ENCODE data around the gene FCSK. TPM values are rescaled to one million over a fixed set of nuclear protein-coding genes. Genes with fewer than 3 reads are reported as not detected.

Gene FCSK
- total and polyA plus RNA-seq, 2 of the 13 experiments (the other 11 are each of a cell fraction or from before 2014, with no cell fraction given): 9.1 to 19.2 TPM

DNA sequence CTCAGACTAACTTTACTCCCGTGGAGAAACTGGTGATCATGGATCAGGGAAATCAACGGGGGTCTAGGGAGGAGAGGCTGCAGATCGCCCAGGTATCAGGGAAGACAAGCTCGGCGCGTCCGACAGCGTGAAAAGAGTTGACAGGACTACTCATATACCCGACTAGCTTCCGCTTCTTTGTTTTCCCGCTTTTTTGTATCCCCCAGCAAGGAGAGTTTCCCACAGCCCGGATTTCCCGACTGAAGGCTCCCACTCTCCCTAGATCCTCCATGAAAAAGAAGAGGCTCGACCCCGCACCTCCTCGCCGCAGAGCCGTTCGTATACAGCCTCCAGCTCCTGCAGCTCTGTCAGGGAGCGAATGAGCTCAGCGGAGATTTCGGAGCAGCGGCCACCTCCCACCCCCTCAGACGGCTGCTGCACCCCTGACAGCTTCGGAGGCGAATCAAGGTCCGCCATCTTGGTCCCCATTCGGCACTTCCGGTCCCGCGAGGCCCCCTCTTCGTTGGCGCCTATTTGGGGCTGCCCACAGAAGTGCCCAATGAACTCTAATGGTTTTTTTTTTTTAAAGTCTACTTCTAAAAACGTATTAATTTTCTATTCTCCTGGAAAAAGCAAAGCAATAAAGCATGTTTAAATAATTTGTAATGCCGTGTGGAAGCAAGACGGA lies 68.8 kb downstream of the FCSK start, which contains the start of gene COG4 (continued):
- TF ChIP-seq, protein P1, sequence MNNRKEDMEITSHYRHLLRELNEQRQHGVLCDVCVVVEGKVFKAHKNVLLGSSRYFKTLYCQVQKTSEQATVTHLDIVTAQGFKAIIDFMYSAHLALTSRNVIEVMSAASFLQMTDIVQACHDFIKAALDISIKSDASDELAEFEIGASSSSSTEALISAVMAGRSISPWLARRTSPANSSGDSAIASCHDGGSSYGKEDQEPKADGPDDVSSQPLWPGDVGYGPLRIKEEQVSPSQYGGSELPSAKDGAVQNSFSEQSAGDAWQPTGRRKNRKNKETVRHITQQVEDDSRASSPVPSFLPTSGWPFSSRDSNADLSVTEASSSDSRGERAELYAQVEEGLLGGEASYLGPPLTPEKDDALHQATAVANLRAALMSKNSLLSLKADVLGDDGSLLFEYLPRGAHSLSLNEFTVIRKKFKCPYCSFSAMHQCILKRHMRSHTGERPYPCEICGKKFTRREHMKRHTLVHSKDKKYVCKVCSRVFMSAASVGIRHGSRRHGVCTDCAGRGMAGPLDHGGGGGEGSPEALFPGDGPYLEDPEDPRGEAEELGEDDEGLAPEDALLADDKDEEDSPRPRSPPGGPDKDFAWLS (CRISPR knock-in tag; IDR thresholded peaks at IDR 0.05; ENCODE audit: borderline replicate concordance): no peak
- TF ChIP-seq ZNF567 (CRISPR knock-in tag; IDR thresholded peaks at IDR 0.05; ENCODE audit: borderline replicate concordance): no peak
- TF ChIP-seq ELF3 (CRISPR knock-in tag; IDR thresholded peaks at IDR 0.05): no peak; the same call in 1 of the 2 replicates
- TF ChIP-seq SCMH1 (CRISPR knock-in tag; IDR thresholded peaks at IDR 0.05; ENCODE audit: borderline replicate concordance): no peak
- no peak for TF ChIP-seq ZSCAN22 (CRISPR knock-in tag; IDR thresholded peaks at IDR 0.05)
- TF ChIP-seq ZKSCAN1 (IDR thresholded peaks at IDR 0.05; ENCODE audit: low read length): no peak
- 0 out of 2 replicates have a peak, but pooled peaks have one; percentile 17 for TF ChIP-seq KLF9 (CRISPR knock-in tag; IDR thresholded peaks at IDR 0.05; ENCODE audit: low read depth)
- no peak for TF ChIP-seq LBX2 (CRISPR knock-in tag; IDR thresholded peaks at IDR 0.05; ENCODE audit: borderline replicate concordance)
- no peak for TF ChIP-seq MIER3 (CRISPR knock-in tag; IDR thresholded peaks at IDR 0.05; ENCODE audit: borderline replicate concordance)

GRCh38 chr16:70523743-70524398 lies 69.5 kb downstream of the FCSK start, which contains the start of gene SF3B3:
Gene SF3B3, plus strand, starts transcription at chr16:70523816. Its CDS starts 2,841 bp downstream, at chr16:70526657.
- Histone ChIP-seq H3K4me3 (replicated peaks in 1 of 3; ENCODE audit: insufficient read depth in 1 of 3, low read depth in 2 of 3, low read length in 3 of 3) (peak within 1 kb of the TSS; percentile 98 to 99 (median 99)), H3K9ac (ENCODE audit: insufficient read depth, low read depth, low read length) (peak within 1 kb of the TSS; percentile 99), H3K36me3 (replicated peaks in 1 of 2; ENCODE audit: control insufficient read depth in 1 of 2, insufficient read depth in 2 of 2, low read length in 2 of 2) (peaks cover 12 to 27% of the 10 kb centered on the region in 2 experiments; a peak in 4 of 5 replicates), H2AFZ (ENCODE audit: low read length) (peak within 1 kb of the TSS; percentile 70), H3K4me1 (ENCODE audit: insufficient read depth, low read length) (peaks cover 46% of the 10 kb centered on the region), H3K27me3 (ENCODE audit: control insufficient read depth in 1 of 2, insufficient read depth in 2 of 2, low read length in 2 of 2) (peaks cover 0 to 5% of the 10 kb centered on the region in 2 experiments; a peak in 1 of 5 replicates), H3K79me2 (ENCODE audit: insufficient read depth, low read length) (peaks cover 66% of the 10 kb centered on the region), H3K9me3 (ENCODE audit: low read length) (no peaks in the 10 kb centered on the region), H4K20me1 (ENCODE audit: insufficient read depth, low read length) (peaks cover 40% of the 10 kb centered on the region), H3K27ac (ENCODE audit: extremely low read length, insufficient read depth, low read length) (peak within 1 kb of the TSS; percentile 93), H3K4me2 (ENCODE audit: low read depth, low read length) (peak within 1 kb of the TSS; percentile 93)
- POLR2A ChIA-PET: interaction anchor here (0.8 to 2.9 kb wide), 9 partner anchors 23 to 235 kb away, joined by 3 to 24 read pairs (median 4); partner anchors contain the start of genes AARS1 and DDX19B
- intact Hi-C loops (cut with micrococcal nuclease; ENCODE audit: unreplicated experiment) (loop anchor here (2.0 kb wide), 1 partner anchor 129 kb away; no protein-coding TSS in a partner anchor), in situ Hi-C loops (cut with HindIII; ENCODE audit: extremely low pct_ligation_motif_present, low pct_unique_long_range_greater_than_20kb) (no loop called here)
- FAIRE-seq (no peak), DNase-seq (ENCODE audit: low spot score) (peak; percentile 73), ATAC-seq (peak; percentile 85)
- TSS peak; percentile 81 for BruUV-seq (replicated peaks)
- CTCF ChIA-PET (ENCODE audit: low intra/inter-chr PET ratio, low total read pairs): no interaction called here
- 1% methylated on average over 32 of the region's 32 CpGs for WGBS (ENCODE audit: low lambda C conversion rate)
- TF ChIP-seq KMT2A (CRISPR knock-in tag; IDR thresholded peaks at IDR 0.05): peak; percentile 58; the same call in 1 of the 2 replicates
- TF ChIP-seq ZNF570 (CRISPR knock-in tag; IDR thresholded peaks at IDR 0.05; ENCODE audit: borderline replicate concordance): no peak
- no peak for TF ChIP-seq FOSL1 (CRISPR knock-in tag; IDR thresholded peaks at IDR 0.05; ENCODE audit: borderline replicate concordance)
- TF ChIP-seq NR2F6 (IDR thresholded peaks at IDR 0.05): peak; percentile 25; the same call in 1 of the 2 replicates
- 0 out of 2 replicates have a peak, but pooled peaks have one; percentile 5 for TF ChIP-seq NR2F6 (CRISPR knock-in tag; IDR thresholded peaks at IDR 0.05)
- TF ChIP-seq ZNF792 (CRISPR knock-in tag; IDR thresholded peaks at IDR 0.05): peak; percentile 77
- no peak for TF ChIP-seq NPAS2 (CRISPR knock-in tag; IDR thresholded peaks at IDR 0.05; ENCODE audit: borderline replicate concordance)
- TF ChIP-seq, protein P2, sequence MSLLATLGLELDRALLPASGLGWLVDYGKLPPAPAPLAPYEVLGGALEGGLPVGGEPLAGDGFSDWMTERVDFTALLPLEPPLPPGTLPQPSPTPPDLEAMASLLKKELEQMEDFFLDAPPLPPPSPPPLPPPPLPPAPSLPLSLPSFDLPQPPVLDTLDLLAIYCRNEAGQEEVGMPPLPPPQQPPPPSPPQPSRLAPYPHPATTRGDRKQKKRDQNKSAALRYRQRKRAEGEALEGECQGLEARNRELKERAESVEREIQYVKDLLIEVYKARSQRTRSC (CRISPR knock-in tag; IDR thresholded peaks at IDR 0.05; ENCODE audit: low read depth): no peak
- 0 out of 2 replicates have a peak, but pooled peaks have one; percentile 2 for TF ChIP-seq HNF4A (CRISPR knock-in tag; IDR thresholded peaks at IDR 0.05)
- TF ChIP-seq KDM5A (IDR thresholded peaks at IDR 0.05; ENCODE audit: borderline replicate concordance, low read length): peak; percentile 44; the same call in 1 of the 2 replicates
- no peak for TF ChIP-seq SMAD1 (CRISPR knock-in tag; IDR thresholded peaks at IDR 0.05; ENCODE audit: borderline replicate concordance, low read depth)

All from HepG2 (cell line).